ENCODE results near the gene LAMA4. TPM values are rescaled to one million over a fixed set of nuclear protein-coding genes. Genes with fewer than 3 reads are reported as not detected.
A peak's percentile ranks its signal among the peaks of the same experiment; 100 is the strongest.
"Not testable (repeated sequence)": the region's sequence is repeated elsewhere in the genome, so short reads cannot be mapped to it uniquely, and the experiment has no call there.

The LAMA4 gene
- total RNA-seq, 1 donor from 2014 or later: 102 TPM

DNA sequence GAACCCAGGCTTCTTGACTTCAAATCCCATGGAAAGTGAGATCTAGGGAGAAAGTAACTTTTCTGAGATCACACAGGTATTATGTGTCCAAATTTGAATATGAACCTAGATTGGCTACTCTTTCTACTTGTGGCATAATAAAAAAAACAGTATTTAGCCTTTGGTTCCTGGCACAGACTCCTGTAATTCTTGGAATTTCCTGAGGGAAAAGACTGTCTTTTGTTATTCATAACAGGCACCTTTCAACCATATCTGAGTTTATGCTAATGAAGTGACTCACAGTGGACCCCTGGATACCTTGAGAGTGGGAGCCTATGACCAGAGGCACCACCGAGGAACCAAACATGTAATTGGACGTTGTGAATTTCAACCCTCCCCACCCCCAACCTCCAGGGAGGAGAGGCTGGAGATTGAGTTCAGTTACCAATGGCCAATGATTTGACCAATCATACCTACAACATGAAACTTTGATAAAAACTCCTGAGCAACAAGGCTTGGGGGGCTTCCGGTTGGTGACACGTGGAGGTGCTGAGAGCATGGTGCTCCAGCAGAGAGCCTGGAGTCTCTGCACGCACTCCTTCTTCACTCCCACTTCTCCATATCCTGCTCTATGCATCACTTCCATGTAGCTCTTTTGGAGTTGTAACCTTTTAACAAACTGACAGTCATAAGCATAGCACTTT lies 48.8 kb downstream of the LAMA4 start:
- H3K36me3 Mint-ChIP-seq (ENCODE audit: low read depth): peaks cover 10% of the 10 kb centered on the region
- no peaks in the 10 kb centered on the region for H3K27me3 Mint-ChIP-seq (ENCODE audit: low read depth)
- no peaks in the 10 kb centered on the region for H3K9me3 Mint-ChIP-seq (ENCODE audit: low read depth)
- no peak overlapping the region for H3K4me3 Mint-ChIP-seq (ENCODE audit: unreplicated experiment)
- H3K27ac Mint-ChIP-seq (ENCODE audit: unreplicated experiment): peak overlapping the region; percentile 39
- no peak for TF ChIP-seq CTCF (IDR thresholded peaks at IDR 0.05)
- peaks cover 43% of the 10 kb centered on the region for H3K4me1 Mint-ChIP-seq (ENCODE audit: low read depth)
- no peak for DNase-seq (ENCODE audit: low spot score)

DNA sequence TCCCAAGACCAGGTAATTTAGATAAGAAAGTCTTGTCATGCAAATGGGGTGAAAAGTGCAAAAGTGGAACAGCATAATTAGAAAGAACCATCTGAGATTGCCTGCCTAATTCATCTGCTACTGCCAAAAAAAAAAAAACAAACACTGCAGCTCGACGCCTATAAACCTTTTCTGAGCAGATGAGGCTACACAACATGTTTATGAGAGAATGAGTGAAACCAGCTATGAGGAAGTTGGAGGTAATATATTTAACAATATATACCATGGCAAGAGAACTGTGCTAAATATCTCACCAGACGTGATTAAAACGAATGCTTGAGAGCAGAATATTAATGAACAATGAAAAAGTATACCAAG lies 50.0 kb downstream of the LAMA4 start:
- H3K27me3 Mint-ChIP-seq (ENCODE audit: low read depth): no peaks in the 10 kb centered on the region
- no peak overlapping the region for H3K4me3 Mint-ChIP-seq (ENCODE audit: unreplicated experiment)
- TF ChIP-seq CTCF (IDR thresholded peaks at IDR 0.05): no peak
- peak overlapping the region; percentile 83 for H3K27ac Mint-ChIP-seq (ENCODE audit: unreplicated experiment)
- peaks cover 43% of the 10 kb centered on the region for H3K4me1 Mint-ChIP-seq (ENCODE audit: low read depth)
- no peak for DNase-seq (ENCODE audit: low spot score)
- H3K9me3 Mint-ChIP-seq (ENCODE audit: low read depth): peaks cover 2% of the 10 kb centered on the region
- H3K36me3 Mint-ChIP-seq (ENCODE audit: low read depth): peaks cover 13% of the 10 kb centered on the region

GRCh38 chr6:112203577-112204349 lies 50.6 kb downstream of the LAMA4 start:
- H3K4me3 Mint-ChIP-seq (ENCODE audit: unreplicated experiment): no peak overlapping the region
- peaks cover 43% of the 10 kb centered on the region for H3K4me1 Mint-ChIP-seq (ENCODE audit: low read depth)
- peaks cover 14% of the 10 kb centered on the region for H3K36me3 Mint-ChIP-seq (ENCODE audit: low read depth)

DNA sequence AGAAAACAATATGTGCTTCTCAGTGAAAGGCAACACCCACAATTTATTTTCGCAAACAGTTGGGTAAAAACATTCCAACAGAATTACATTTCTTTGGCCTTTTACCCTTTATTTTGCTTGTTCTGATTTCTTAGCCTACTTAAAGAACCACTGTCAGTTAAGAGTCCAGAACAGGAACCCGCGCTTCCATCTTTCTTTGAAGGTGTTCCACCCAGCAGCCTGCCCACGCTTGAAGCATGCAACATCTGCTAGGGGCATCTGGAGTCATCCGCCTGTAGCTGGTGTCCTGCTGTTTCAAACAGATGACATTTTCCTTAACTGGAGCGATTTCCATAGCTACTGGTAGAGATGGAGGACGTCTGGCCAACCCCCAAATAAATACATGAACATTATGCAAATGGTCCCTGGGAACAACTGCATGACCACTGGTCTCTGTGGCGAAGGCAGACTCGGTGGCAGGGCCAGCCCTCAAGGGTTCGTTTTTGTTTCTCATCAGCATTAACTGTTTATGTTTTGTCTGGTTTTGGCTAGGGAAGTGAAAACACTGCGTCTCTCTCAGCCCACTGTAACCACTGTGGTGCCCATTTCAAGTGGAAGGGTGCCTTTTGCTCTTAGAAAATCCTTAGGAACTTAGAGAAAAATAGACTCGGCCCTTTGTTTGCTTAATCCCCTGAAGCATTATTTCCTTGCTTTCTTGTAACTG lies 51.6 kb downstream of the LAMA4 start:
- peak overlapping the region; percentile 83 for H3K27ac Mint-ChIP-seq (ENCODE audit: unreplicated experiment)
- peak overlapping the region; percentile 26 for H3K4me3 Mint-ChIP-seq (ENCODE audit: unreplicated experiment)
- peaks cover 43% of the 10 kb centered on the region for H3K4me1 Mint-ChIP-seq (ENCODE audit: low read depth)
- TF ChIP-seq CTCF (IDR thresholded peaks at IDR 0.05): no peak
- no peak for DNase-seq (ENCODE audit: low spot score)
- H3K36me3 Mint-ChIP-seq (ENCODE audit: low read depth): peaks cover 16% of the 10 kb centered on the region
- no peaks in the 10 kb centered on the region for H3K27me3 Mint-ChIP-seq (ENCODE audit: low read depth)
- peaks cover 2% of the 10 kb centered on the region for H3K9me3 Mint-ChIP-seq (ENCODE audit: low read depth)

More at GRCh38 chr6:112203577-112204349, 50.6 kb downstream of the LAMA4 start:
- no peak for TF ChIP-seq CTCF (IDR thresholded peaks at IDR 0.05)
- peak overlapping the region; percentile 83 for H3K27ac Mint-ChIP-seq (ENCODE audit: unreplicated experiment)
- H3K27me3 Mint-ChIP-seq (ENCODE audit: low read depth): no peaks in the 10 kb centered on the region
- peaks cover 2% of the 10 kb centered on the region for H3K9me3 Mint-ChIP-seq (ENCODE audit: low read depth)
- DNase-seq (ENCODE audit: low spot score): no peak

DNA sequence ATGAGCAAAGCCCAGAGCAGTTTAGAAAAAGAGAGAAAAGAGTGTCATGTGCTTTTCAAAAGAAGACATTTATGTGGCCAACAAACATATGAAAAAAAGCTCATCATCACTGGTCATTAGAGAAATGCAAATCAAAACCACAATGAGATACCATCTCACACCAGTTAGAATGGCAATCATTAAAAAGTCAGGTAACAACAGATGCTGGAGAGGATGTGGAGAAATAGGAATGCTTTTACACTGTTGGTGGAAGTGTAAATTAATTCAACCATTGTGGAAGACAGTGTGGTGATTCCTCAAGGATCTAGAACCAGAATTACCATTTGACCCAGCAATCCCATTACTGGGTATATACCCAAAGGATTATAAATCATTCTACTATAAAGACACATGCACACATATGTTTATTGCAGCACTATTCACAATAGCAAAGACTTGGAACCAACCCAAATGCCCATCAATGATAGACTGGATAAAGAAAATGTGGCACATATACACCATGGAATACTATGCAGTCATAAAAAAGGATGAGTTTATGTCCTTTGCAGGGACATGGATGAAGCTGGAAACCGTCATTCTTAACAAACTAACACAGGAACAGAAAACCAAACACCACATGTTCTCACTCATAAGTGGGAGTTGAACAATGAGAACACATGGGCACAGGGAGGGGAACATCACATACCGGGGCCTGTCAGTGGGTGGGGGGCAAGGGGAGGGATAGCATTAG lies 54.0 kb downstream of the LAMA4 start:
- not testable (repeated sequence) for H3K27me3 Mint-ChIP-seq (ENCODE audit: low read depth); H3K4me3 Mint-ChIP-seq (ENCODE audit: unreplicated experiment); H3K36me3 Mint-ChIP-seq (ENCODE audit: low read depth); H3K9me3 Mint-ChIP-seq (ENCODE audit: low read depth); H3K27ac Mint-ChIP-seq (ENCODE audit: unreplicated experiment); DNase-seq (ENCODE audit: low spot score)
- H3K4me1 Mint-ChIP-seq (ENCODE audit: low read depth): peaks cover 34% of the 10 kb centered on the region
